Mesangial cell (primary cell): ENCODE results near the gene EED. TPM values are rescaled to one million over a fixed set of nuclear protein-coding genes. Genes with fewer than 3 reads are reported as not detected.

Experiments
- total RNA-seq: library from RNA; depleted of rRNA; stranded (reverse); fragments of >200 nt; gene quantifications from 2 replicates; pipeline ENCODE4 v1.2.3, GENCODE V29; 2015

EED gene
- total RNA-seq = 5.2 and 8.5 TPM in 2 replicates

DNA sequence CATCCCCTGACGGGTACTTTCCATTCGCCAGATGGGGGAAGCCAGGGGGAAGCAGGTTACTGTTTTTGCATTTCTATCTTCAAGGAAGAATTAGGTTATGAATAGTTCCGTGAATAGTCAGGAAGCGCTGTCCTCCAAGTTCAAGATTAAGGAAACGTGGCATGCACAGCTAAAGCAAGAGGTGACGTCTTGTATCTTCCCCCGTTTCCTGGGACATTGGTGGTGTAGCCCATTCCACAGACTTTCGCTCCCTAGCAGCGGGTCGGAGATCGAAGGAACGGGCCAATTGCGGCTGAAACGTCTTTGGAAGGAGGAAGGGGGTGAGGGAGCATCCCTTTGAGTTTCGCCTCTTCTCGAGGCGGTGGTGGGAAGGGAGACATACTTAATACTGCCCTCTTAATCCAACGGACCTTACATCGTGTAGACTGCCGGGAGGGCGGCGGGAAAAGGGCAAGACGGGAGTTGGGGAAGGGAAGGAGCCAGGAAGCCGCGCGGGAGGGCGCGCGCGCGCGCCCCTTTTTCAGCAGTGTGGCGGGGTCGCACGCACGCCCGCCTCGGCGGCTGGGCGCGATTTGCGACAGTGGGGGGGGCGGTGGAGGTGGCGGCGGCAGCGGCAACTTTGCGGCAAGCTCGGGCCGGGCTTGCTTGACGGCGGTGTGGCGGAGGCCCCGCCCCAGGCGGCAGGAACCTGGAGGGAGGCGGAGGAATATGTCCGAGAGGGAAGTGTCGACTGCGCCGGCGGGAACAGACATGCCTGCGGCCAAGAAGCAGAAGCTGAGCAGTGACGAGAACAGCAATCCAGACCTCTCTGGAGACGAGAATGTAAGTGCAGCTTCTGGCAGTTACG lies at the start of gene EED:
Gene EED, plus strand, starts transcription at position 232 of the 847 bp plus-strand sequence. Its CDS starts 477 bp downstream, at position 709.

GRCh38 chr11:86302092-86302793 lies 57.7 kb downstream of the EED start, which contains the start of gene HIKESHI:
Gene HIKESHI (plus strand): TSS chr11:86302240. CDS start chr11:86302449, 209 bp downstream.

Other genes with a start within 250 kb of the EED start
- gene PICALM, start 175.7 kb upstream of the EED start, total RNA-seq = 178 and 181 TPM in 2 replicates
- gene HIKESHI, start 57.5 kb downstream of the EED start, total RNA-seq = 30.8 and 36.0 TPM in 2 replicates
- gene CCDC81, start 130.1 kb downstream of the EED start, total RNA-seq = 0.76 and 0.81 TPM in 2 replicates